HL-60/S4 (cell line): ENCODE data around the gene CPE.
"Not testable (repeated sequence)": the region's sequence is repeated elsewhere in the genome, so short reads cannot be mapped to it uniquely, and the experiment has no call there.

ENCODE experiments used
- in situ Hi-C: fragments of 300-500 bp; cut with MboI; formaldehyde crosslinking; loops from 2 replicates; pipeline ENCODE4 v1.14.3; 2022; ENCODE audit warnings: low sequenced_read_pairs

The CPE gene

DNA sequence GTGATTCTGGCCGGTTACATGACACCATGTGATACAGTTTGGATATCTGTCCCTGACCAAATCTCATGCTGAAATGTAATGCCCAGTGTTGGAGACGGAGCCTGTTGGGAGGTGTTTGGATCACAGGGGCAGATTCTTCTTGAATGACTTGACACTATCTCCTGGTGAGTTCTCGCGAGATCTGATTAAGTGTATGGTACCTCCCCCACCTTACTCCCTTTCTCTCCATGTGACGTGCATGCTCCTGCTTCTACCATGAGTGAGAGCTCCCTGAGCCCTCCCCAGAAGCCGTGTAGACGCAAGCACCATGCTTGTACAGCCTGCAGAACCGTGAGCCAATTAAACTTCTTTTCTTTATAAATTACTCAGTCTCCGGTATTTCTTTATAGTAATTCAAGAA, 23.6 kb downstream of the CPE start:
- in situ Hi-C loops: no loop called here

DNA sequence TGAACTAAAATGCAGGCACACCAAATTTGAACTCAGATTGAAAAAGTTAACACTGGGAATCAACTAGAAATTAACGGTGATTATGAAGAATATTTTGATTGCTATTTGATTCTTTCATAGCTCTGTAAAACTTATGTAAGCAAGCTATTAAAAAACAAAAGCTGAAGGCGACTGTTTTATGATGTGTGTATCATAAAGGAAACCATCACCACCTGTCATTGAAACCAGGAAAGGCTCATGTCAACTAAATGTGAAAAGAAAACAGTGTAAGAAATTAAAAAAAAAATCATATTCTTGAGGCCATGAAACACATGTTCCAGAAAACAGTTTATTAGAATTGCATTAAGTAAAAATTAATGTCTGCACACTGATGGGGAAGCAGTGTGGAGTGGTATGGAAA, 24.2 kb downstream of the CPE start:
- in situ Hi-C loops: no loop called here

DNA sequence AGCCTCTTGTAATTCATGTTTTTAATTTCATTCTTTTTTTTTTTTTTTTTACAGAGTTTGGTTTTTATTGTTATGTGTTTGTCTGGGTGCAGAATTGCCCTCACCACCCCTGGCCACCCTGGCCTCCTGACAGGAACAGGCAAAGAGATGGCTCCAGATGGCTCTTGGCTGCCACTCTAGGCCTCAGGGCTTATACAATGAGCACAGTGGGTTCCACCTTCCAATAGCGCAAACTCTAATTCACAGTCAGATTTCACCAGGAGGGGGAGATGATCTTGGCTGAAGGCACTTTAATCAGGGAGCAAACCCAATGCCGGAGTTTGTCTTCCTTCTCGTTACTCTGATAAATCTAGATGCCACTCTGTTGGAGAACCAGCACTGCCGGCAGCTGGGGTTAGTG, 24.8 kb downstream of the CPE start:
- in situ Hi-C loops: no loop called here

DNA sequence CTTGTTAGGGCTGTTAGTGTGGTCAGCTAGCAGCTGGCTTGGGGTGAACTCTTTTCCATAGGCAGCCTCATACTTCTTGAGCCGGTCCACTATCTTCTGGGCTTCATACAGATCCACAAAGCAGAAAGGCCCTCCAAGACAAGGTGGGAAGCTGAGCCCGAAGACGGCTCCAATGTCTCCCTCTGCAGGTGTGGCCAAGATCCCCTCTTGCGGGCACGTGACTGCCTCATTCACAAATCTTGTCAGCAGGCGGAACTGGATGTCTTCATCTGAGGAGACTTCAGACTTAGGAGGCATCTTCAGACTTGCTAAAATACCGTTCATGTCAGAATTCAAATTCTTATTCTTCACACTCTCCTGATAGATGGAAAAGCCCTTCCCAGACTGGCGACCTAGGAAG, 25.3 kb downstream of the CPE start:
- in situ Hi-C loops: no loop called here

DNA sequence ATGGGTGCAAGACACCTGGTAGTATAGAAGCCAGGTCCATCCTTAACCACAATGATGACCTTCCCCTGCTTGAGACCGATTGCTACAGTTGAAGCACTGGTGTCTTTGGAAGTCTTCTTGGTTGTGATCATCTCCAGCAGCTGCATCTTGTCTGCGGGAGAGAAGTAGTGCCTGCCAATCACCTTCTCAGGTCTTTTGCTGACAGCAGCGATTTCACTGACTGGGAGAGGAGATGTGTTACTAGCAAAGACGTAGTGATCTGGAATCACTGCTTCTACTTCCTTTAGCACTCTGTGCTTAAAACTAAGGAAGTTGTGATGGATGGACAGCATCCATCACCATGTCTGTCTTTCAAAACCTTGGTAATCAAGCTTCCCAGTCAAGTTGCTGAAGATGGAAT, 25.9 kb downstream of the CPE start:
- in situ Hi-C loops: no loop called here

DNA sequence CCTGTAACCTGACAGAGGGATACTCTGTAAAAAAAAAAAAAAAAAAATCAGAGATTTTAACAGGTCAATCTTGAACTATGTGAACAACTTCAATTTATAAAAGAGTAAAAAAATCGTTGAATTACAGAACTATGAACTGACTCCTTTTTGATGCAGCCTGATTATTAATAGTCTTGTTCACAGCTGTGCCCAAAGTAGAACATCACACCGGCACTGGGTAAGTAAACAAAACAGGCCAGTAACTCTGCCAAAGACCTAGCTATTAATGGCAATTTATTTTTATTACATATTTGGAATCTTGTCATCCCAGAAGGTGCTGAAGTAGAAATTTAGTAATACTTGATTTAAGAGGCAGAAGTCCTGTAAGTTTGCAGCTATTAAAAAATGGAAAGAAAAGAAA, 31.4 kb downstream of the CPE start:
- in situ Hi-C loops: no loop called here

DNA sequence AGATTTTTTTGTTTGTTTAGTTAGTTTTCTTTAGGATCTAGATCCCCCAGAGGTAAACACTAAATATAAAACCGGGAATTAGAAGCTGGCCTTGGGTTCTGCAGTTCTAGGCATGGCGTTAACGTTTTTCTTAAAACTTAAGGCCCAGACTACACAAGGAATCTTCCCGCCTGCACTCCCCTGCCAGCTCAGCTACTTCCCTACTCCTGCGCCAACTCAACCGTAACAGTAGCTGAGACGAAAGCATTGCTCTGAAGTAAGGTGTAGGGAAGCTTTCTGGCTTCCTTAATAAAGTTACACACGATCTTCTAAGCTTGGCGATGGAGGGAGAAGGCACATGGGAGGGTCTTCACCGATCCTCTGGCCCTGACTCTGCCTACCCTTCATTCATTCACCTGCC, 37.1 kb downstream of the CPE start:
- in situ Hi-C loops: no loop called here

DNA sequence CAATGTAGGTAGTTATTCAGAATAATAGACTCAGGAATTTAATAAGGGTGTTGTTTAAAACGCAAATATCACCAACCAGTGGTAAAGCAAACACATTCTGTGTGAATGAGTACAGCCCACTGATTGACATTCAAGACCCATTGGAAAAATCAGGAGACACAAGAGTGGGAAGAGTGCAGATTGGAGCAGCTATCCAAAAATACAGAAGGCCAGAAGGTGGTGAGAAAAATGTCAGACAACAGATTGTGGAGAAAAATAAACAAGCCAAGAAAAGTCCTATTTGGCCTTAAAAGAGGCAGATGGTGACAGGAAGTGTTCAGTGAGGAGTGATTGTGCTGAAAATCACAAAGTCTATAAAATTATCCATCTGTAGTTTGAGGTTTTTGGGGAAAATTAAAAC, 39.3 kb downstream of the CPE start:
- in situ Hi-C loops: no loop called here

DNA sequence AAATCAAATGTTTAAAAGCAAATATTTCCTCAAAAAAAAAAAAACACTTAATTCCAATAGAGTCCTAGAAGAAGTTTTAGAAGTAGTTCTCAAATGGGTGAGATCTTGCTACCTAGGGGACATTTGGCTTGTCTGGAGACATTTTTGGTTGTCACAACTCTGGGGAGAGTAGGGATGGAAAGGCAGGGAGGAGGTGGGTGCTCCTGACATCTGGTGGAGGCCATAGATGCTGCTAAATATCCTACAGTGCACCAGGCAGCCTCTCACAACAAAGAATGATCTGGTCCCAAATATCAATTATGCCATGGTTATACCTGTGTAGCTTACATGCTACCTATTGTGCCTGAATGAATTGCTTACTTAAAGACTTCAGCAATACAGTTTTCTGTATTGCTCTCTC, 46.8 kb downstream of the CPE start:
- in situ Hi-C loops: no loop called here

DNA sequence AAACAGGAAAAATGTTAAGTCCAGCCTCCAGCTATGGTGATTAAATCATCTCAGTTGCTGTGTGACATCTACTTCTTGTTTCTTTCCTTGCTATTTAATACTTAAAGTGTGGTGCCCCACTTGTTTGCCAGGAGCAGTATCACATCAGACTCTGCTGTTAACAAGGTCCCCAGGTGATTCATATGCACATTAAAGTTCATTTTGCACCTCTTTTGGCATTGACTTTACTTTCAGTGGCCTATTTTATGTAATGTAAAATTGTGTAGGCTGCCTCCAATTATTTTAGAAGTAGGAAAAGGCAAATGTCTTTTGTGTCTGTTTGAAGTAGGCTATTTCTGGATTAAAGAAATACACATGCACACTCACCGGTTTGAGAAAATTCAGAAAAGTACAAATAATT, 47.5 kb downstream of the CPE start:
- in situ Hi-C loops: no loop called here

DNA sequence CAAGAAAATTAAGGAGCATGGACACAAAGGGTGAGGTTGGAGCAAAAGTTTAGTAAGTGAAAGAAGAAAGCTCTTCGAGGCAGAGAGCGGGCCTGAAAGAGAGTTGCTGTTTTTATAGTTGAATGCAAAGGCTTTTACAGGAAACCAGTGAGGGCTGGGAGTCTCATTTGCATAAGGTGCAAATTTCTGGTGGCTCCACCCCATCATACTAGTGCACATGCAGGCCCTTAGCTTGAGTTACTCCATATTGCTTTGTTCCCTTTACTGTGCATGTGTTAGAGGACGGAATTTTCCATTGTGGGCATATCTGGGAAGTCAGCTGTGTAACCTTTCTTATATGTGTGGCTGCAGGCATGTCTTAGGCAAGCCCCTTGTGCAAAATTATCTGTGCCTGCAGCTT, 48.0 kb downstream of the CPE start:
- in situ Hi-C loops: no loop called here

DNA sequence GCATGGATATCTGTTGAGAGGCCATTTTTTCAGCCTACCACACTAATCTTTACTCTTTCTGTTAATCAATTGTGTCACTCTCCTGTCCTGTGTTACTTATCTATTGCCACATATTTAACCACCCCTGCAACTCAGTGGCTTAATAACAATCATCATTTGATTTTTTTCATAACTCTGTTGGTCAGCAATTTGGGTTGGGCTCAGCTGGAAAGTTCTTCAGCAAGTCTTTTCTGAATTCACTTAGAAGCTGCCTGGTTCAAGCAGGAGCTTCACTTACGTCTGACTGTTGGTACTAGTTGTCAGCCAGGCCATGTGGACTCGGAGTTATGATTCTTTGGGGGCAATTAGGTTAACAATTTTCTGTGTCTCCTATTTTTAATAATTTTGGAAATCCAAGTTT, 50.1 kb downstream of the CPE start:
- in situ Hi-C loops: no loop called here

DNA sequence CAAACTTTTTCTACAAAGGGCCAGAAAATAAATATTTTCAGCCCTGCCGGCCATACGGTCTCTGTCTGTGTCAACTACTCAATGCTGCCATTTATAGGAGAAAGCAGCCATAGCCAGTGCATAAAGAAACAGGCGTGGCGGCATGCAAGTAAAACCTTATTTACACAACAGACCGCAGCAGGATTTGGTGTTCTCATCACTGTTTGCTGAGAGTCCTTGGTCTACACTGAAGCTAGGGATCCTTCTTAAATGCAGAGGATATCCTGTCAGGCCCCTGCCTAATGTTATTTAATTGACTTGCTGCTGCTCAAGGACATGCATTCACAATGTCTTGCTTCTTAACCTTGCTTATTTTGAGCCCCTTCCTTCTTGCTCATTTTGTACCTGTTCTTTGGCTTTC, 54.7 kb downstream of the CPE start:
- in situ Hi-C loops: no loop called here

DNA sequence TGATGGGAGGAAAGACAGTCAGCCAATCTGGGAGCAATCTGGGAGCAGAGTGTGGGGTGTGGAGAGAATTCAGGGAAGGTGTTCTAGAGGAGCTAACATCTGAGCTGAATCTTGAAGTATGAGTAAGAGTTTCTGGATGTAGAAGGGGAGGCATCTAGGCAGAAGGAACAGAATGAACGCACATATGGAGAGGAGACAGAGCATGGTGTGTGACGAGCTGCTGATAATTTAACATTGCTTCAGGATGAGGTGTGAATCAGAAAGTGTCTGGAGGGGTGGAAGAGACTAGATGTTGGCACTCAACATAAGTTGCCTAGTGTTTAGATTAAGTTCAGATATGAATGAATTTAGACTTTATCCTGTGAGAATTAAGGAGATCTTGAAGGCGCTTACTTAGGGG, 58.9 kb downstream of the CPE start:
- in situ Hi-C loops: no loop called here

DNA sequence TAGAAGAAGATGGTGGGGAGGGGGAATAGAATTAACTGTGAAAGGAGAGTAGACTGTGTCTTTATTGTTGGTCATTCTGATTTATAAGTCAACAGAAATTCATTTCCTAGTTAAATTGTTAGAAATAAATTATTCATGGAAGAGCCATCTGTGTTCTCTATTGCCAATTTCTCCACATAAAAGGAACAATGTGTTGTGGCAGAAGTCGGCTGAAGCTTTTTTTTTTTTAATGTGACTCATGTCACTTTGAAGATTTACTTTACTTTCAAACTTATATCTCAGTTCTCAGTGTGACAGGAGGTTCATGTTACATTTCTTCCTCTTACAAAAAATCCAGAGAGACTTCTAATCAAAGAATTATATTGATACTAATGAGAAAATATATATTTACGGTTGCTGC, 60.5 kb downstream of the CPE start:
- in situ Hi-C loops: no loop called here

DNA sequence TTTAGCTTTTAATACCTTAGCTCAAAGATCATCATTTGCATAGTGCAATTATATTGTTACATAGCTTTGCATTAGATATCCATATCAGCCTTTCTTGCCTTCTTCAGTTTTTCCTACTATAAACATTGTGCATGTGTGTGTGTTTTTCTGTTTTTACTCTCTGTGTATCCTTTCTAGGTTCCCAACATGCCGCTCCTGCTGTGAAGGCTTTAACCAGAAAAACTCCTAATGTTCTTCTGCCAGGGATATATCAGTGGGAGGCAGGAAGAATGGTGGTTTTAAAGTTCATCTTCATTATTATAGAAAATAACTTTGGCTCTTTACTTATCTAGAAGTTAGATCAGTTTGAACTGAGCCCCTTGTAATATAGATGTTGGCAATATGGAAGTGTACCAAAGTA, 61.2 kb downstream of the CPE start:
- in situ Hi-C loops: no loop called here

DNA sequence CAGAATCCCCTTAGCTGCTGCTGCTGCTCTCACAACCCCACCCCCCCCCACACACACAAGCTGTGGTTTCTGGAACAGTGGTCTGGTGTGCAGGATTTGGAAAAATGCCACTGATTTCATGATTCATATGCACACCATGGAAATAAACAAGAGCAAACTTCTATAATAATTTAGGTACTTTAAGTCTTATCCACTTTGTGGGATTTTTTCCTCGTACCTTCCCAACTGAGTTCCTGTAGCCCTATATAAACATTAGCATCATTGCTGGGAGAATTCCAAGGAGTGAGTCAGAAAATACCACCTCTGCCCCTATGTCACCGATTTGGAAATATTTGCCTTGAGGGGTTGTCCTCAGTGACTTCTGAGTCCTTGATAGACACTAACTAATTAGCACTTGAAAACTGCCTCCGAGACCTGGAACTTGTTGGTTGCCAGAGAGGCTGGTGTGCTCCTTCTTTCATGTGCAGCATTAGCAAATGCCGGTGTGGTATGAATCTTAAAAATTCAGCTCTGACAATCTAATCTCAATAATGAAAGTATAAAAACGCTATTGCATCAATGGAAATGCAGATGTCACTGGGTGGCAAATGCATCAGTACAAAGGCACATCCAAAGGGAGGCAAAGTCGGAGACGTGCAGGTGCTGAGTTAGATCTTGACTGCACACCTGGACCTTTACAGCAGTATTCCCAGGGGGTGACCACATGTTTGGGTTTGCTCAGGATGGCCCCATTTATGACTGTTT, 61.8 kb downstream of the CPE start:
- in situ Hi-C loops: no loop called here

DNA sequence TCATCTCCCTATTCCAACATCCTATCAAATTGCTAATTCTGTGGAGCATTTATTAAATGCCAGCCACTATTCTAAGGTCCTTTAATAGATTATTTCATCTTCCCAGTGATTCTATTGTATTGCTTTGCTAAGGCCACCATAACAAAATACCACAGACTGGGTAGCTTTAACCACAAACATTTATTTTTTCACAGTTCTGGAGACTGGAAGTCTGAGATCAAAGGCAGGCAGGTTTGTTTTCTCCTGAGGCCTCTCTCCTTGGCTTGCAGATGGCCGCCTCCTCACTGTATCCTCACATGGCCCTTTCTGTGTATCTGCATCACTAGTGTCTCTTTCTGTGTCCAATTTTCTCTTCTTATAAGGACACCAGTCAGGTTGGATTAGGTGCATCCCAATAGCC, 64.5 kb downstream of the CPE start:
- in situ Hi-C loops: no loop called here

DNA sequence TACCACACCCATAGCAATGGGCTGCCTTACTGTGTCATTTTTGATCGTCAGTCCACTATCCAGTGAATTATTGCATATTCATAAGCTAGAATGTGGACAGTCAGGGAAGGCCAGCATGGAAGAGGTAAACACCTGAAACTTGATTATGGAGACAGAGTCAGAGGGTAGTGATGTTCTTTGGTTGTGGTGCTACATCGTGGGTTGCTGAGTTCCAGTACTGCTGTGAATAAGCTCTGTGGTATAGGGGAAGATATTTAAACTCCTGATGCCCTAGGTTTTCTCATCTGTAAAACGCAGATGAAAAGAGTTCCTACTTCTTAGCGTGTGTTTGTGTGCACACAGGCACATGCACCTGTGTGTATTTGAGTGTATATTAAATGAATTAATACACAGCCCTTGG, 69.9 kb downstream of the CPE start:
- in situ Hi-C loops: no loop called here

DNA sequence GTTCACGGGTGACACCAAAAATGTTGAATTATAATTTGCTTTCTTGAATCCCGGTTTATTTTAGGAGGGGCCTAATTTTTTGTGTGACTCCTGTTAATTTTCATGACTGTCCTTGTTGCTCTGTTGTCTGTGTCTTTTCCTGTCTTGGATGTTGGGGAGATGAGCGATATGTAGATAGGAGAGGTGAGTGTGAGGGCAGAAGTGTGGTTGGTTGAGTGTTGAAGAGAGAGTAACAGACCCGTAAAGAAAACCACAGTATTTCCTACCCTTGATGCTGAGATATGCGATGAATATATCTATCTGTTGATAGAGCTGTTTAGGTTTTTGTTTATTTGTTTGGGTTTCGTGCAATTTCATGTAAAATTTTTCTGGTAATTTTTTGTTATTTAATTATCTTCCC, 70.5 kb downstream of the CPE start:
- in situ Hi-C loops: no loop called here

DNA sequence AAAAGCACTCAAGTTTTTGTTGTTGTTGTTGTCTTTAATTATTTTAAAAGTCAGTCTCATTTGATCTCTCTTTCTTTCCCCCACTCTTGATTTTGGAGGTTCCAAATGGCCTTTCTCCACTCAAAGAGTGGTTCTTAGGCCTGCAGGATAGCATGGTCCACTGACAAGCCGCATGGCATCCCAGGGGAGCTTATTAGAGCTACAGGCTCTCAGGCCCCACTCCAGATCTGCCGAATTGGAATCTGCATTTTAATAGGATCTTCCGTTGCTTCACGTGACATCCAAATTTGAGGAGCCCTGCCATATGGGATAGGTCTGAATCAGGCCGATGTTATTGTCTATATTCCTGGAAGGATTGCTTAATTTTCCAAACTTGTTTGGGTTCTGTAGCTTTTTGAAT, 72.1 kb downstream of the CPE start:
- in situ Hi-C loops: no loop called here

DNA sequence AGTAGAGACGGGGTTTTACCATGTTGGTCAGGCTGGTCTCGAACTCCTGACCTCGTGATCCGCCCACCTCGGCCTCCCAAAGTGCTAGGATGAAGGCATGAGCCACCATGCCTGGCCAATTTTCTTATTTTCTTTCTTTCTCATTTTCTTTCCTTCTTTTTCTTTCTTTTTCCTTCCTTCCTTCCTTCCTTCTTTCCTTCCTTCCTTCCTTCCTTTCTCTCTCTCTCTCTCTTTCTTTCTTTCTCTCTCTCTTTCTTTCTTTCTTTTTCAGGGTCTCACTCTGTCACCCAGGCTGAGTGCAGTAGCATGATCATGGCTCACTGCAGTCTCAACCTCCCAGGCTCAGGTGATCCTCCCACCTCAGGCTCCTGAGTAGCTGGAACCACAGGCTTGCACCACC, 74.3 kb downstream of the CPE start:
- in situ Hi-C loops: not testable (repeated sequence)

DNA sequence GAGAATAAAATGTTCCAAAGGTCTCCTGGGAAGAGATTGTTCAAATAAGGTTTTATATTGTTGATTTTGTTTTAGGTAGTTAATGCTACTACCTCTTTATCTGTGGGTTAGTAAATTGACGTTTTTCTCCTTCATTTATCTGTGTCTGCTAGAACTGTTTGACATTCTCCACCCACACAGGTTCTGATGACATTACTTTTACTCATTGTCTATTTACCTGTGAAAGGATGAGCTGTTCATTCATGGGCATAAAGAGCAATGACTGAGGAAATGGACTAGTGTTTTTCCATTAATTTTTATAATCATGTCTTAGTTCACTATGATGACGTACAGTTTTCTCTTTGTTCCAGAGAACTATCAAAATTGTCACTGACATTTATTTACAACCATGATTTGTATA, 75.6 kb downstream of the CPE start:
- in situ Hi-C loops: no loop called here

DNA sequence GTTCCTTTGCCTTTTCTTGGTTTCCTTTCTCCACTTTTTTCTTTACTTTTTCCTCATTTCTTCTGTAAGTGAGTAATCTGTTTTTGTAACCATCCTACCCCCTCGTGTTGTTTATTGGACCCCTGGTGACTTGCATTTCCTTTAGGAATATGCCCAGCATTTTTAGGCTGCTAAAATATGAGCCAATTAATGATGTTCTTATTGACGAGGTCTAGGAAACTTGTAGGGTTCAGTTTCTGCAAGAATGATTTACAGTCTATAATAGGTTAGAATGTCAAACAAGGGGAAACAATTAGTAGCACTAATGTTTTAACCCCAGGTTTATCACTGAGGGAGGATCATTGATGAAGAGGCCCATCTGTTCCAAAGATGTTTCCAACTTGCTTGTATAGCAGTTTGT, 79.0 kb downstream of the CPE start:
- in situ Hi-C loops: no loop called here
